NCI-H128 (cell line): ENCODE results near the gene UNC119.
"Not testable (repeated sequence)": the region's sequence is repeated elsewhere in the genome, so short reads cannot be mapped to it uniquely, and the experiment has no call there.

Source experiments
- DNase-seq: peaks from one replicate; lab custom pipeline; 2025; ENCODE audit not compliant: unreplicated experiment; lab: John Stamatoyannopoulos, UW

The UNC119 gene

DNA sequence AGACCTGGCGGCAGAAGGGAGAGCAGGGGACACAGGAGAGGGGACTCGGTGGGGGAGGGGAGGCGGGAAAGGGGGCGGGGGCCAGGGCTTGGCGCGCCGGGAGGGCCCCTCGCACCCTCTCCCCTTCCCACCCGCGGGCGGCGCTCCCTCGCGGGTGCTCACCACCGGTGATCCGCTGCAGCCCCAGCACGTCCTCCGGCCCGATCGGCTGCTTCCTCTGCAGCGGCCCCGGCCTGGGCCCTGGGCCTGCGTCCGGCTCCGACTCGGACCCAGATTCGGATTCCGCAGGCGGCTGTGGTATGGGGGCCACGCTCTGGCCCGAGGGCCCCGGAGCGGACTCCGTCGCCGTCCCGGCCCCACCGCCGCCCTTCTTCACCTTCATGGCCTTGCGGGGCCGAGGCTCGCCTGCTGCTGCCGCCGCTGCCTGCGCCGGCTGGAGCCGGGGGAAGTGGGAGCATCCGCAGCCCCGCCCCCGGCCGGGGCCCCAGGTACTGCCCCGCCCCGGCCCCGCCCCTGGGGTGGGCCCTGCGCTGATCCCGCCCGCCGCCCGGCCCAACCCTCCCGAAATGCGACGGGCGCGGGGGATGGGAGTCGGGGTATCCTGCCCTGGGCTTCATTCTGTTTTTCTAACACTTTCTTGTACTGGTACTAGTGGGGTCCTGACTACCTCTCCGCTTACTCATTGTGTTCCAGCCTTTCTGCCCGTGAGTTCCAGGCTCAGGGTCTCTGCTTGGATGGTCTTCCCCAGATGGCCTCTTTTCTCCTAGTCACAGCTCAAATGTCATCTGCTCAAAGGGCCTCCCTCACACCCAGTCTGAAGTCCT, at the start of gene UNC119:
Gene UNC119 (minus strand): TSS at position 449 of the 824 bp plus-strand sequence. CDS start 67 bp downstream, at position 382.
- peak; percentile 17 for DNase-seq

DNA sequence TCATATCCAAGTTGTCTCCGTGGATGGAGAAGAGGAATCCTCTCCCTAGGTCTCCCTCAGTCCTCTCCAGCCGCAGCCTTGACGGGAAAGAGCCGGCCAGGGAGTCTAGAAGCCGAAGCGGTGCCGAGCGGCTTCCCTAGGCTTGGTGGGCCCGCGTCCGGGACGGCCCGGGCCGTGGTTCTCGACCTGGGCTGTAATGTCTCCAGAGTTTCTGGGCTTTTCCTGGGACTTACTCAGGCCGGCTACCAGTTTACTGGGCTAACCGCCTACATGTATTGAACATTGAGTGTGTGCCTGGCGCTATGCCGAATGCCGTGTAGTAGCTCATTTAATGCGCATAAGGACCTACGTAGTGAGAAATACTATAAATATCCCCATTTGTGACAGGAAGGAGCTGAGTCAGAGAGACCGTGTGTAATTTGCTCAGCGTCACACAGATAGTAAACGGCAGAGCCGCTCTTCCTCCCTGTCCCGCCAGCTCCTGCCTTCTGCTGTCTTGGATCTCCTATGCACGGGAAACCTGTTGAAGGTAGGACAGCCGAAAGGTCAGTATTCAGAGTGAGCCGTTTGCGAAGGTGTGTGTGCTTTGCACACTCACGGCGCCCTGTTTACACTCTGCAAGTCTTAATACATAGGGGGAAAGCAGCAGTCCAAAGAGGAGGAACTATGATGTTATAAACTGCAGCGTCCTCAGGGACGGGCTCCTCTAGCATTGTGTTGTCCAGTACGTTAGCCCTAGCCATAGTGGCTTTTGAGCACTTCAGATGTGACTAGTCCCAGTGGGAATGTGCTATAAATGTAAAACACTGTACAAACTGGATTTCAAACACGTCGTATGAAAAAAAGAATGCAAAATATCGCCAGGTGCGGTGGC, 47.1 kb upstream of the UNC119 start:
- no peak for DNase-seq

DNA sequence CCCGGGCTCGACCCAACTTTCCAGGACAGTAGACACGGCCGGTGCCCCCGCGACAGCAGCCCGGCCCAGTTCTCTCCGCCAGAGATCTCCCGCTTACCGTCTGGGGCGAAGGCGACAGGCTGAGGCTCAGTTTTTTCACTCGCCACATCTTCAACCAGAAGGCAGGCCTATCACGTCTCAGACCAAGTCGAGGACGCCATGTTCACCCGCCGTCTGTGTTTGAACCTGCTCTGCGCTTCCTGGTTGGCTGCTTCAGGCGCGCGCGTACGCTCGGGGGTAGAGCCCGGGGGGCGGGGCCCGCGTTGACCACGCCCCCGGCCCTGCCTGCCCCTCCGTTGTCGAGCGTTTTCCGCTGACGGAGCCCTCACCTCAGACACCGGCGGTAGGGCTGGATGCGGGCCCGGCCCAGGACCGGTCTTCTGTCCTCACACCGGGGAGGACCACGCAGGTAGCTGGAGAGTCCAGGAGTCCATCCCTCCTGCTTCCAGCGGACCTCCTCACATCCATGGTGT, 46.4 kb upstream of the UNC119 start, which contains the start of gene SPAG5:
Gene SPAG5 (minus strand): TSS at position 227 of the 512 bp plus-strand sequence. CDS start 79 bp downstream, at position 148.
- peak; percentile 79 for DNase-seq

DNA sequence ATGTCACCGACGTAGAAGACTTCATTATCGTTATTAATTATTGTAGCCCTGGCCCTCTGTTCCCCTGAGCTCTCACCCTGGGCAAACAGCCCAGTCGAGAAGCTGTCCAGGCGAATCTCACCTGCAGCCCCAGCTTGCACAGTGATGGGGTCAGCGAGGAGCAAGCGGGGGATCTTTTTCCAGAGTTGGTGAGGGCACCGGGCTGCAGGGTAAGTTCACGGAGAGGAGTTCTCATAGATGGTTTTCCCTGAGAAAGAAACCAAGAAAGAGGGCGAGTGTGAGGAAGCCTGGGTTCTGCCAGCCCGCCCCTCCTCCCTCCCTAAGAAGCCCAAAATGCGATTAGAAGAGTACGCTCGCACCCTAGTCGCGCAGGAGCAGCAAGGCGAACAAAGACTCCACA, 46.0 kb upstream of the UNC119 start:
- DNase-seq: no peak

DNA sequence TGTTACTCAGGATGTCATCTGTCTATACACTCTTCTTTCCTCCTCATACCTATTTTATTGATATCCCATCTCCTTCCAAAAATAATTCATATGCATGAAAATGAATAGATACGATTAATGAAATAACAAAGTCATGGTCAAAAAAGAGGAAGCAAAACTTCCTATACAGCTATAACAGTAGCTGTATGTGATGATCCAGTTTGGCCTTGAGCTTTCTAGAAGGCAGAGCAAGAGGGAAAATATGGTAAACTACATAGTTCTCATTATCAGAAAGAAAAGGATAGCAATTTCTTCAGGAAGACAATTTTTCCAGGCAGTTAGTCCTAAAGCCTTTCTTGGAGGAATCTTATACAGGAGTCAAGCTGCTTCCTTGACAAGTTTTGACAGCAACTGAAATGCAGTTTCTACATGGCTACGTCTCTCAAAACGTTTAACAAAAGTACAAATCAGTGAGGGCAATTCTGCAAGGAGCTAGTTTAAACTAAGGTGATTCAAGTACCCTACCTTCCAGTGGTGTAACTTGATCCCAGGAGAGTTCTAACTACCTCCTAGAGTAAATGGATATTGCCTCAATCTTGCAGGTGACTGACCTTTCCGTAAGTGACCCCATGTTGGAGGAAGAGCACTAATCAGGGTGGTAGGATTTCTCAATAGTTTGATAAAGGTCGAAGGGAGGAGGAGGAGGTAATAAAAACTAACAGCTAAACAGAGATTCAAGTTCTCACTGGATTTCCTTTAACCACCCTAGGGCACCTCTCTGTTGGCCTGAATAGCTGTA, 45.4 kb upstream of the UNC119 start:
- no peak for DNase-seq

DNA sequence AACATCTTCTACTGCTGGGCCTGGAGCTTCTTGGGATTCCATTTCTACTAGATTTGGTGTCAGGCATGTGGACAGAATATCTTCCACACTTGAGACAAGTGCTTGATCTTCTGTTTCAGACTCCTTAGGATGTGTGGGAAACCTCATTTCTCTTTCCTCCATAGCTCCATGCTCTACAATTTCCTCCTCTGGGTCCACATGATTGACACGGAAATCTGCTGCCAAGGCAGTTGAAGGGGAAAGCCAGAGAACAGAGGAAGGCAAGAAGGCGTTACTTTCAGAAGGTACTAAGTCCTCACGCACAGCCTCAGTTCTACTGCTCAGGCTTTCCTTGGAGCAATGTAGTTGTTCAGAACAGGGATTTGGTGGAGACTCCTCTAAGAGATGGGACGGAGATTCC, 39.8 kb upstream of the UNC119 start:
- no peak for DNase-seq

DNA sequence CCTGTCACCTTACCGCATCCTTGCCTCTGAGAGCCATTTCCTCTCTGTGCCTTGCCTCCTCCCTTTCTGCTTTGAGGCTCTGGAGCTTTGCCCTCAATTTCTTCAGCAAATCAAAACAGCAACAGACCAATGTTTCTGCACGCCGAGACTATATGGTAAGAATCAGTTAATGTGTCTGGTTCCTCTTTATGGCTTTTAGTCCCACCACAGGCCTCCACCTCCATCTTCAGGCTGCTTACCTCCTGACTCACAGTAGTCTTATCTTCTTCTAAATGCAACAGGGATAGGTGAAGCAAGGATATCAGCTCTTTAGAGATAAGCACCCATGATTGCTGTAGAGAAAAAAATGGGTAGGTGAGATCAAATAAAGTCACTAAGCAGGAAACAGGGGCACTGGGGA, 33.4 kb upstream of the UNC119 start:
- DNase-seq: no peak

DNA sequence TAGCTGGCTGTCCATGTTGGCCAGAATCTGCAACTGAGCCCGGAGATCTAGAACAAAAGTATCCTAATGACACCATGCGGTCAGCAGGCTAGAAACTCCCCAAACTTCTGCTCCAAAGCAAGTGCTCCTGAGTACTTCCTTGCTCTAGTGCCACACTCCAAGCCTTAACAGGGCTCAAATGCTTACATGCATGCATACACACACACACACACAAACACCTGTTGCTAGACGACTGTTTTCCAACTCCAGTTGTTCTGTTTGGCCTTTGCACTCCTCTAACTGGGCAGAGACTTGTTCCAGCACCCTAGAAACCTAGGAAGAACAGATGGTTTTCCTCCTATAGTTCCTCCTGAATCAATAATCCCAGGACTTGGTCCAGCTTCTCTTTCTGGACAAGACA, 32.0 kb upstream of the UNC119 start:
- DNase-seq: no peak

DNA sequence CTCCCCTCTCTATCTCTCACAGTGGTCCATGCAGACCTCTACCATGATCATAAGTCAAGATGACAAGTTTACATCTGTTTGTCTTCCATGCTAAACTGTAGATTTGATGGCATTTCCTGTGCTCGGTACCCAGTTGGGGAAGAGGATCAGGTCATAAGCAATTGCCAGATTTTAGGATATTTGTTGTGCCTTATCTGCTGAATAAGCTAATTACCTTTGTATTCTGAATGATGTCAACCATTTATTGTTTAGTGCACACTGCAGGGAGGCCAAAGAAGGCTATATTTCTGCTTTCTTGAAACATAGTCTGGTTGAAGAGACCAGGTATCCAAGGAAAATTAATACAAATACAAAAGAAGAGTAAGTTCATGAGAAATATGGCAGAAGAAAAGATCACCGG, 30.1 kb upstream of the UNC119 start:
- no peak for DNase-seq

DNA sequence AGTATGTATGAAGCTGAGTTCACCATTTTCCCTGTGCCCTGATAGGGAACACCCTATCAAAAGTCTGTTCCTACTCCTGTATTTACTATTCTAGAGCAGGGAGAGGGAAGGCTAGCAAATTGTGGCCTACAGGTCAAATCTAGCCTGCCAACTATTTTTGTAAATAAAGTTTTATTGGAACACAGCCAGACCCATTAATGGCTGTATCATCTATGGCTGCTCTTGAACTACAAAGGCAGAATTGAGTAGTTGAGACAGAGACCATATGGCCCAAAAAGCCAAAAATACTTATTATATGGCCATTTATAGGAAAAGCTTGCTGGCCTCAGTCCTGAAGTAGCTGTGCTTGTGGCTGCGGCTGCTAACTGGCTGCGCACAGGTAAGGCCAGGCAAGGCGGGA, 28.5 kb upstream of the UNC119 start:
- no peak for DNase-seq

DNA sequence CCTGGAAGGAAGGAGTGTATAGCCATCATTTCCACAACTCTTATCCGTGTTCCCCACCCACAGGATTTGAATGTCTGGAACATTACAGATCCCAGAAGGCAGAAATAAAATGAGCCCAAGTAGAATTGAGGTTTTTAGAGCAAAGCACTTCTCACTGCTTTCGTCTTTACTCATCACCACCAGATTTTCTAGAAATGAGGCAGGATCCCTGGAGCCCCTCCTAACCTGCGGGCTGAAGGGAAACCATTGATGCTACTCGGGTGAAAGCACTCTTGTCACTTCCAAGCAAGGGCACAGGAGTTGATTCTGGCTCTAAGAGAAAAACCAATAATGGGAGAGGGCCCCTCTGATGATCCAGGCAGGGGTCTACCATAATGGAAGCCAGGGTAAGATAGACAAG, 27.1 kb upstream of the UNC119 start:
- DNase-seq: no peak

DNA sequence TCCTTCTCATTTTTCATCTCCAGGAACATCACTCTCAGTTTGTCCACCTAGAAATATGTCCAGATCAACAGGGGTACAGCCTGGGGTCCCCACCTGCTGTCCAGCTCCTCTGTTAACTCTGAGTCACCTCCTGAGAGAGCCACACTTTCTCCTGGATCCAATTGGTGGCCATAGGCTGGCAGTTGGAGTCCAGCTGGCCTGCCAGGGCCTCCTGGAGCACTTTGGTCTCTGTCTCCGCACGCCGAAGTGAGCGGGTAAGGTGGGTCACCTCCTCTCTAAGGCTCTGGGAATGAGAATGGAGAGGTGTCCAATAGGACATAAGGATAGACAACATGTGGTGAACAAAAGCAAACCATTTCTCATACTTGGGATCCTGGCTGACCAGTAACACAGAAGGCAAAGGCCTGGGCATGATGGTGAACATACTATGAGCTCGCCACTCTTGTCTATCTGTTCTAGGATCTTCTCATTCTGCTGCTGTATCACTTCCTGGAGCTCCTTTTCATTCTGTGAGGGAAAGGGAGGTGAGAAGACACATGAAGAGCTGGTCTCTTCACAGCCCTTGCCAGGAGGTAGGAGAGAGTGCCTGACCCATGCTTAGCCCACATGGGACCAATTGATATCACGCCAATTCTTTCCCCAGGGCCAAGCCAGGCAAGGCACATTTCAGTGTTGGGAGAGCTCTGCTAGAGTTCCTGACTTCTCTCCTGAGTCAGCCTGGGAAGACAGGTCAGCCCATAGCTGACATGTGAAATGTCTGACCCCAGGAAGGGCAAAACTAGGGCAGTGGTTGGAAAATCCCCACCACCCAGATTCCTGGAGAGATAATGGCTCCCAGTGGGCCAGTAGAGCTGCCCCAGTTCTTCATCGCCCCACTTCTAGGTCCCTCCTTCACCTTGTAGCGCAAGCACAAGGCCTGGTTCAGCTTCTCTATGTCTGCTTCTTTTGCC, 26.1 kb upstream of the UNC119 start:
- DNase-seq: no peak

DNA sequence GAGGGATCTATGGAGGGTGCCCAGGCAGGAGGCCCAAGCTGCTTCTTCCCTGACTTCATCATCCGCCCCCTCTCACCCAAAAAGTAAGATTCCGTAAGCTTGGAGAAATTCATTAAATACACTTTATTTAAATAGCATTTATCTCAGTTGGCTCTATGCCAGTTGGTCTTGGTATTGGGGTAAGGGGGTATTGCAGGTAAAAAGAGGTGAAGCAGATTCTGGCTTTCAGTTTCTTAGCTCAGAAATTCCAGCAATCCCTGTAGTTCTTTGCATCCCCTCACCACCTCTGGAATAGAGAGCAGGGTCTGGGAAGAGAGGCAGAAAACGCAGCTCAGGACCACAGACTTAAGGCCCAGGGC, 25.0 kb upstream of the UNC119 start:
- no peak for DNase-seq

DNA sequence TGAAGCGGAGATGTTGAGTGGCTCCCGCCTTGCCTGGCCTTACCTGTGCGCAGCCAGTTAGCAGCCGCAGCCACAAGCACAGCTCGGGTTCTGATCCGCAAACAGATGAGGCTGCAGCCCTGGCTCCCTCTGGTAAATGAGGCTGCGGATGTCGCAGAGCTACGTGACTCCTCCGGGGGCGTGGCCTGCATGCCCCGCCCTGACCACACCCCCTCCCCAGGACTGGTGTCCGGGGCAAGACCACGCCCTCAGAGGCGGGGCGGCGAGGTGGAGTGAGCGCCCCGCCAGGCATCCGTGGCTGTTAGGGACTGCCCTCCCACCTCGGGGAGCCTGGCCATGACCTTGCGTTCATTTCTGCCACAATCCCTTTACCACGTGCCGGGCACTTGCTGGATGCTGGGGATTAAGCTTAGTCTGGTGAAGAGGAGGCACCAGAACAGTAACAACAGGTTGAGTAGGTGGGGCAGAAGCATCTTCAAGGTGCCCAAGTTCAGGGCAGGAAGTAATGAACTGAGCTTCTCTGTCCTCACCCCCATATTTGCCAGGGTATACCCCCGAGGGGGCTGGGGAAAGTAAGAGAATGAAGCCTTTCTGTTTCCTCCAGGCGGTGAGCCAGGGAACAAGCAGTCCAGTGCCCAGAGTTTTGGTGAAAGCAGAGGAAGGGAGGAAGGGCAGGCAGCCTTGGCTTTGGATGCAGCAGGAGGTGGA, 24.5 kb upstream of the UNC119 start, which contains the start of gene ALDOC:
Gene ALDOC (minus strand): TSS at position 138 of the 708 bp plus-strand sequence. CDS start 1,363 bp downstream, outside the sequence.
- peak; percentile 90 for DNase-seq

DNA sequence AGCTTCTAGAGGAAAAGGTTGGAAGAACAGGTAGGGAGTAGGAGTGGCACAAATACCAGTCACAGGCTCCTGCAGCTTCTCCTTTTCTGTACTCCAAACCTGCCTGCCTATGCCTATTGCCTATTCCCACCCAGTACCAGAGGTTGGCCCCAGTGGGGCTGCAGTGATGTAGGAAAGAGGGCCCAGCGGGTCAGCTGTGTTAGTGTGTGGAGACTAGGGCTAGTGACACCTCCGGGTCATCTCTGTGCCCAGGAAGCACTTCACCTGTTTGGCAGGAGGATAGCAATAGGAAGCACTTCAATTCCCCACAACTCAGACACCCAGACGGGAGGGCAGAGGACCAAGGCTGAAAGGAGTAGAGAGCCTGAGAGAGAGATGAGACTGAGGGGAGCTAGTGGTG, 23.6 kb upstream of the UNC119 start:
- DNase-seq: not testable (repeated sequence)

DNA sequence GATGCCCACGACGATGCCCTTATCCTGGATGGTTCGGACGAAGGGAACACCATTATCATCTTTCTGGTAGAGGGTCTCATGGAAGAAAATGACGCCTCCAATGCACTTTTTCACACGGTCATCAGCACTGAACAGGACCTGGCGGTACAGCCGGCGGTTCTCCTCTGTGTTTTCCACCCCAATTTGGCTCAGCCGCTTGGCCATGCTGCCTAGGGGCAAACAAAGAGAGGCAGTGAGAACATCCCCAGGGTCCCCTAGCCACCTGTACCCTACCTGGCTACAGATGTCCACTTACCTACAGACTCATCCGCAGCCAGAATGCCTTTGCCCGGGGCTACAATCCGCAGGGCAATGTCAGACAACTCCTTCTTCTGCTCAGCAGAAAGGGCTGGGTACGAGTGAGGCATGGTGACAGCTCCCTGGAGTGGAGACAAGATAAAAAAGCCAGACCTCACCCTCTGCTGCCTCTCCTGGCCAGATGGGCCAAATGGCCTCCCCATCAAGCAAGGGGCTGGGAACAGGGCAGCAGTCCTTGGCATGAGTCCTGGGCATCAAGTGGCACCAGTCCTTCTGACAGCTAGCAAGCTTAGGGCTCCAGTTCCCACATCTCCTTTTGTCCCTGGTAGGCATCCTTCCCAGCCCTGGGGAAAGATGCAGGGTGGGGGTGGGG, 22.8 kb upstream of the UNC119 start:
- DNase-seq: no peak

DNA sequence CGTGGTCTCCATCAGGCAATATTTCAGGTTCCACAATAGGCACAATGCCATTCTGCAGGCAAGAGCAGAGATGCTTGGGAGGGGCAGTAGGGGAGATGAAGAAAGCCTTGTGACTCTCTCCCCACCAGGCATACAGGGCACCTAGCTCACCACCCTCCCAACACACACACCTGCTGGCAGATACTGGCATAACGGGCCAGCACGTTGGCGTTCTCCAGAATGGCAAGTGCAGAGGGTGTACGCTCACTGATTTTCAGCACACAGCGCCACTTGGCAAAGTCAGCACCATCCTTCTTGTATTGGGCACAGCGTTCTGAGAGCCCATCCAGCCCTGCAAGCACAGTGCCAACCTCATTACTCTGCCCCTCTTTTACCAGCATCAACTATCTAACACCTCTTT, 22.1 kb upstream of the UNC119 start:
- no peak for DNase-seq

DNA sequence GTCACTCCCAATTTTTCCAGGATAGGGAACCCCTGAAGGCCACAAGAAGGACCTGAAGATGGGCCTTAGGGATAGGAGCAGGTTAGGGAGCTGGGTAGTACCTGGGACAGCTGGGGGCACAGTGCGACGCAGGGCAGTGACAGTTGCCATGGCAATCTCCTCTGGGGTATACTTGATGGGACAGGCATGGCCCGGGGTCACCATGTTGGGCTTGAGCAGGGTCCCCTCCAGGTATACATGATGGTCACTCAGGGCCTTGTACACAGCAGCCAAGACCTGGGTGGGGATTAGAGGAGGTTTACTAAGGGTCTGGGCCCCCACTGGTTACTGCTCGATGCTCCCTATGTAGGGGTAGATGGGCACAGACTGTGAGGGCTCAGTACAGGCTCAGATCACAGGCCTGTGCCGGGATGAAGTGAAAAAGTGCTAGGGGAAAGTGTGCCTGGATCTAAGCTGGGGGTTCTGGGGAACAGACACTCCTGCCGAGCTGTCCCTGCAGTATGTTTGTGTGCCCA, 21.6 kb upstream of the UNC119 start:
- DNase-seq: no peak
